Mesendoderm (in vitro differentiated cells): ENCODE results near the gene IFFO2.
"Not testable (repeated sequence)": the region's sequence is repeated elsewhere in the genome, so short reads cannot be mapped to it uniquely, and the experiment has no call there.

Source experiments
- DNase-seq: peaks from one replicate; pipeline ENCODE4 v3.0.0; 2013
- H2AK5ac ChIP-seq: 2 replicates; pipeline ENCODE4 v1.6.1; 2013; ENCODE audit warnings: low read length, inconsistent platforms
- H2BK120ac ChIP-seq: 2 replicates; pipeline ENCODE4 v1.6.1; 2013; ENCODE audit warnings: low read depth, mild to moderate bottlenecking, low read length, moderate library complexity, mixed read lengths
- H2BK15ac ChIP-seq: replicated peaks from 2 replicates; pipeline ENCODE4 v1.6.1; 2013; ENCODE audit warnings: low read depth, mild to moderate bottlenecking, moderate library complexity
- H2BK5ac ChIP-seq: 2 replicates; pipeline ENCODE4 v1.6.1; 2013; ENCODE audit warnings: low read length, inconsistent platforms
- H3K18ac ChIP-seq: 2 replicates; pipeline ENCODE4 v1.6.1; 2013; ENCODE audit warnings: mild to moderate bottlenecking, low read length, mixed read lengths
- H3K23ac ChIP-seq: one replicate; pipeline ENCODE4 v1.6.1; 2013; ENCODE audit warnings: low read length
- H3K27ac ChIP-seq: 2 replicates; pipeline ENCODE4 v1.5.1; 2013; ENCODE audit warnings: low read depth, mild to moderate bottlenecking, inconsistent platforms, low read length, moderate library complexity
- H3K27me3 ChIP-seq: 2 replicates; pipeline ENCODE4 v1.6.1; 2013; ENCODE audit warnings: low read length, control low read depth, mild to moderate bottlenecking, inconsistent platforms; ENCODE audit not compliant: insufficient read depth, poor library complexity
- H3K36me3 ChIP-seq: 2 replicates; pipeline ENCODE4 v1.6.1; 2013; ENCODE audit warnings: low read length, inconsistent platforms; ENCODE audit not compliant: control insufficient read depth, insufficient read depth
- H3K4ac ChIP-seq: one replicate; pipeline ENCODE4 v1.6.1; 2013; ENCODE audit warnings: low read depth, mild to moderate bottlenecking, low read length, moderate library complexity
- H3K4me1 ChIP-seq: 2 replicates; pipeline ENCODE4 v1.6.1; 2013; ENCODE audit warnings: low read depth, low read length, inconsistent platforms; ENCODE audit not compliant: control insufficient read depth
- H3K4me2 ChIP-seq: 2 replicates; pipeline ENCODE4 v1.6.1; 2013; ENCODE audit warnings: low read length
- H3K4me3 ChIP-seq: 2 replicates; pipeline ENCODE4 v1.5.1; 2013; ENCODE audit warnings: mild to moderate bottlenecking, low read length
- H3K56ac ChIP-seq: one replicate; pipeline ENCODE4 v1.6.1; 2013; ENCODE audit warnings: low read length
- H3K79me1 ChIP-seq: 2 replicates; pipeline ENCODE4 v1.6.1; 2013; ENCODE audit warnings: low read length, inconsistent platforms
- H3K79me2 ChIP-seq: 2 replicates; pipeline ENCODE4 v1.6.1; 2013; ENCODE audit warnings: mild to moderate bottlenecking, low read length; ENCODE audit not compliant: control insufficient read depth, insufficient read depth
- H3K9ac ChIP-seq: 2 replicates; pipeline ENCODE4 v1.6.1; 2013; ENCODE audit warnings: low read length, inconsistent platforms
- H4K5ac ChIP-seq: one replicate; pipeline ENCODE4 v1.6.1; 2013; ENCODE audit warnings: low read length
- H4K8ac ChIP-seq: one replicate; pipeline ENCODE4 v1.6.1; 2013; ENCODE audit warnings: low read depth, mild to moderate bottlenecking, control low read depth, low read length, moderate library complexity
- WGBS: extraction: QIAGEN DNeasy Blood & Tissue Kit; methylation state at CpG from one replicate; pipeline ENCODE4 v1.1.7; 2013; ENCODE audit warnings: low lambda C conversion rate, missing lambda C conversion rate; ENCODE audit not compliant: insufficient coverage; ENCODE audit errors: extremely low coverage; 5-methylcytosine and 5-hydroxymethylcytosine counted together

The IFFO2 gene

DNA sequence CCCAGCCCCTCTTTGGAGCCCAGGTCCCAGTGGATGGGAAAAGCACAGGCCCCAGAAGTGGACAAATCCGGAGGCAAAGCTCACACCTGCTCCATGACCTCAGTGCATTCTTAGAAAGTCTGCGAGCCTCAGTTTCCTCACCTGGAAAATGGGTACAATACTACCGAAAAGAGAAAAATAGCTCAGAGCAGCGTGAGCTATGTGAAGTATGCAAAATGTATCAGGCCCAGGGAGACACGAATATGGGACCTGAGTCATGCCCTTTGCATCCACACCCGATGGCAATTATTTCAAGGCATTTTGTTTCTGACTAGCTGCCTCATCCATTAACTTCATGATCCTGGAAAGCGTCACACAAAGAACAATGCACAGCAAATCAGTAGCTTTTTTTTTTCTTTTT lies 63.4 kb downstream of the IFFO2 start:
- Histone ChIP-seq H3K18ac (no peak overlapping the region), H2BK120ac (no peak overlapping the region), H2BK5ac (no peak overlapping the region), H3K56ac (no peak overlapping the region), H4K5ac (no peak overlapping the region), H3K4me3 (no peak overlapping the region), H3K23ac (no peak overlapping the region), H3K27me3 (no peaks in the 10 kb centered on the region), H3K79me1 (no peaks in the 10 kb centered on the region), H3K79me2 (no peaks in the 10 kb centered on the region), H3K4me1 (no peaks in the 10 kb centered on the region), H3K4ac (no peak overlapping the region), H2AK5ac (no peak overlapping the region), H3K4me2 (no peak overlapping the region), H2BK15ac (no peak overlapping the region), H3K36me3 (no peaks in the 10 kb centered on the region), H3K27ac (no peak overlapping the region), H3K9ac (no peak overlapping the region), H4K8ac (no peak overlapping the region)
- WGBS, result no CpG with 5 or more reads among the region's 7 CpGs
- no peak for DNase-seq

DNA sequence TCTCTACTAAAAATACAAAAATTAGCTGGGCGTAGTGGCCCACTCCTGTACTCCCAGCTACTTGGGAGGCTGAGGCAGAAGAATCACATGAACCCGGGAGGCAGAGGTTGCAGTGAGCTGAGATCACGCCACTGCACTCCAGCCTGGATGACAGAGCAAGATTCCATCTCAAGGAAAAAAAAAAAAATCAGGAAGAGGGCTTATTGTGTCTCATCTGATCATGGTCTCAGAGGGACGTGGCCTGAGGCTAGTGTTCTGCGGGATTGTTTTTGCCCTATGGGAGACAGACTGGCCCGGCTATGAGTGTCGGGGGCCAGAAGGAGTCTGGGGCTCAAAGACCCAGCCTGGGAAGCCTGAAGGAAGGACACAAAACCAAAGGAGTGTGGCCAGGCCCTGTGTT lies 64.6 kb downstream of the IFFO2 start:
- H3K27ac ChIP-seq, H3K4ac ChIP-seq, H2BK5ac ChIP-seq, H3K27me3 ChIP-seq, H3K23ac ChIP-seq, H3K79me2 ChIP-seq, H2AK5ac ChIP-seq, H3K4me1 ChIP-seq, H3K56ac ChIP-seq, H2BK120ac ChIP-seq, H3K4me3 ChIP-seq, H3K18ac ChIP-seq, H3K79me1 ChIP-seq, H3K36me3 ChIP-seq, H4K5ac ChIP-seq, DNase-seq, H3K9ac ChIP-seq, H4K8ac ChIP-seq, H2BK15ac ChIP-seq, H3K4me2 ChIP-seq: not testable (repeated sequence)
- WGBS, result no CpG with 5 or more reads among the region's 7 CpGs

DNA sequence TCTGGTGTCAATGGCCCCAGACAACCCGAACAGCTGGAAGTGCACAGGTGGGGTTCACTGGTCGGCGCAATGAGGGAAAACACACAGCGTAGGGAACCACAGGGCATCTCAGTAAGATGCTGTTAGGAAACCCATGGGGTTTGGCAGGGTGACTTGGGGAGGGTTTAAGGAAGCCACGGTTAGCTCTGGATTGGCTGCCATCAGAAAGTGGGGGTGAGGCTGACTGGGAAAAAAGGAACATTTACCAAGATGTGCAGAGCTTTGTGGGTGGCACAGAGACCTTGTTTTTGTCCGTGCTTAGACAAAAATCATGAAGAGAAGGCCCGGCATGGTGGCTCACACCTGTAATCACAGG lies 65.1 kb downstream of the IFFO2 start:
- no peak overlapping the region for H3K23ac ChIP-seq
- H3K18ac ChIP-seq, result no peak overlapping the region
- H3K4me3 ChIP-seq, result no peak overlapping the region
- H3K9ac ChIP-seq, result no peak overlapping the region
- H3K27me3 ChIP-seq, result no peaks in the 10 kb centered on the region
- no peak overlapping the region for H2BK120ac ChIP-seq
- no peak overlapping the region for H4K8ac ChIP-seq
- no peak for DNase-seq
- no CpG with 5 or more reads among the region's 7 CpGs for WGBS
- no peak overlapping the region for H3K4ac ChIP-seq
- H2BK15ac ChIP-seq, result no peak overlapping the region
- H3K56ac ChIP-seq, result no peak overlapping the region
- no peaks in the 10 kb centered on the region for H3K4me1 ChIP-seq
- H3K79me1 ChIP-seq, result no peaks in the 10 kb centered on the region
- H3K27ac ChIP-seq, result no peak overlapping the region
- no peak overlapping the region for H2BK5ac ChIP-seq
- no peaks in the 10 kb centered on the region for H3K36me3 ChIP-seq
- H3K79me2 ChIP-seq, result no peaks in the 10 kb centered on the region
- H2AK5ac ChIP-seq, result no peak overlapping the region
- H3K4me2 ChIP-seq, result no peak overlapping the region
- no peak overlapping the region for H4K5ac ChIP-seq

DNA sequence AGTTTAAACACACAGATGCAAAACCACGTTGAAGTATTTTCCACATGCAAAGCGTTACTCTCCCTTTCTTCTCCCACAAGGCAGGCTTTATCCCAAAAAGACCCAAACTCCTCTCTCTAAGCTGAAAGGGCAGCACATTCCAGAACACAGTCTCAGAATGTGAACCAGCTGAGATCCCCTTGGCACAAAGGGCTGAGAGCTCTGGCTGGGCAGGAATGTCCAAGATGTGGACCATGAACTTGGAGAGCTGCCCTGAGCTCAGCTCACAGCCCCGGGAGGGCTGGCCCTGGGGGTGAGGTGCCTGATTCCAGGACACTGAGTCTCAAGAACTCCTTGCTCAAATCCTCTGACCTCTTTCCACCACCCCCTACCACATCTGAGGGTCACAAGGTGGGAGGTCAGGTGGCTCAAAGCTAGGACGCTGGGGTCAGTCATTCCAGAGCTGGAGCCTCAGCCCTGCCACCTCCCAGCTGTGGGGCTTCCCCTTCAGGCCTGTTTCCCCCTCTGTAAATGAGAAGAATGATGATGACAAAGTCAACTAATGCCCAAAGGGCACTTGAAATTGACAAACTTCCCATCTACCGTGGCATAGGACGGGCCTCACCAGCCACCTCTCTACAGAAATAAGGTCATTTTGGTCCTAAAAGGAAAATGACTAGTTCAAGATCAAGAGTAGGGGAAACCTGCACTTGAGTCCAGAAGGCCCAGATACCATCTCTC lies 65.6 kb downstream of the IFFO2 start:
- no CpG with 5 or more reads among the region's 6 CpGs for WGBS
- Histone ChIP-seq H3K18ac (no peak overlapping the region), H3K9ac (no peak overlapping the region), H3K4me3 (no peak overlapping the region), H4K8ac (no peak overlapping the region), H2BK15ac (no peak overlapping the region), H3K79me2 (no peaks in the 10 kb centered on the region), H3K4ac (no peak overlapping the region), H3K27ac (no peak overlapping the region), H2BK5ac (no peak overlapping the region), H3K27me3 (no peaks in the 10 kb centered on the region), H3K36me3 (no peaks in the 10 kb centered on the region), H2BK120ac (no peak overlapping the region), H3K79me1 (no peaks in the 10 kb centered on the region), H3K4me1 (no peaks in the 10 kb centered on the region), H3K56ac (no peak overlapping the region), H3K23ac (no peak overlapping the region), H2AK5ac (no peak overlapping the region), H4K5ac (no peak overlapping the region), H3K4me2 (no peak overlapping the region)
- DNase-seq, result no peak

DNA sequence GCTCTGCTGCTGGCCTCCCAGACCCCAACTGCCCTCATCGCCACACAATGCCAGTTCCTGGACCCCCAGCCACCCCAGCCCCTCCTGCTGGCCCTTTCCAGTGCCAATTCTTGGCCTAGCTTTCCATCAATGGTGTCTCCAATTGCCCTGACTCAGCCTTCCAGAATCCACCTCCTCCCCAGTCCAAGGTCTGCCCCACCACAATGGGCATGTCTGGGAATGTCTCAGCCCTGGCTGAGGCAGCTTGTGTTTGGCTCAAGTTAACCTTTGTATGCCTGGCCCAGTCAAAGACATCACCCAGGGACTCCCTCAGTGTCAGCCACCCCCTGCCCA lies 70.5 kb downstream of the IFFO2 start:
- H3K4me1 ChIP-seq, result no peaks in the 10 kb centered on the region
- H3K4me2 ChIP-seq, result no peak overlapping the region
- H3K4me3 ChIP-seq, result no peak overlapping the region
- H3K36me3 ChIP-seq, result no peaks in the 10 kb centered on the region
- no CpG with 5 or more reads among the region's 1 CpG for WGBS
- no peak overlapping the region for H2BK15ac ChIP-seq
- no peak overlapping the region for H4K5ac ChIP-seq
- H3K79me1 ChIP-seq, result no peaks in the 10 kb centered on the region
- DNase-seq, result no peak
- no peak overlapping the region for H2AK5ac ChIP-seq
- H3K79me2 ChIP-seq, result no peaks in the 10 kb centered on the region
- no peak overlapping the region for H2BK5ac ChIP-seq
- H3K4ac ChIP-seq, result no peak overlapping the region
- H3K9ac ChIP-seq, result no peak overlapping the region
- no peak overlapping the region for H2BK120ac ChIP-seq
- no peak overlapping the region for H3K56ac ChIP-seq
- H3K27ac ChIP-seq, result no peak overlapping the region
- no peak overlapping the region for H3K23ac ChIP-seq
- H3K18ac ChIP-seq, result no peak overlapping the region
- H3K27me3 ChIP-seq, result no peaks in the 10 kb centered on the region
- H4K8ac ChIP-seq, result no peak overlapping the region

DNA sequence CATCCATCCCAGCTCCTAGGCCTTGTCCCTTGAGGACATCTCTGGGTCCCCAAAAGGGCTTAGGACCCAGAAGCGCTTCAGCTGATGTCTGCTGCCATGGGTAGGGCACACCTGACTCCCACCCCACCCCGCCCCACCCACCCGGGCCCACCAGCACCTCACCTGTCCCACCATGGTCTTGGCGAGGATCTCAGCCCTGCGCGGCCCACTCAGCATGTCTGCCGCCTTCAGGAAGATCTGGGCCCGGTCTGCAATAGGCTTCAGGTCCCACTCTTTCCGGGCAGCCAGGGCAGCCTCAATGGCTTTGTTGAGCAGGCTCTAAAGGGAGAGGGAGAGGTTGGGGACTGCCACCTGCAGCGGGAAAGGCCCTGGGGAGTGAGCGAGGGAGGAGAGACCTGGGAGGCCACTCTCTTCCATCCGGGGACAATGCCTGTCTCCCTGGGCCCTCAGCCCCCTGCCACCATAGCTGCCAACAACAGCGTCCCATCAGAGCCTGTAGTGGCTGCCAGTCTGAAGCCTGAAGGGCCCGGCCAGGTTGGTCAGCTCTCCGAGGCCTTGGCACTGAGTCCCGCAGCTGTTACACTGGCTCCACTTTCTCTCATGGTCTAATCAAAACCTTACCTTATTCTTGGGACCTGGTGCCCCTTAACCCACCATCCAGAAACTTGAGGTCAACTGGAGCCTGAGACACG lies 71.0 kb downstream of the IFFO2 start:
- Histone ChIP-seq H3K9ac (no peak overlapping the region), H3K36me3 (no peaks in the 10 kb centered on the region), H3K4ac (no peak overlapping the region), H3K18ac (no peak overlapping the region), H4K5ac (no peak overlapping the region), H2BK120ac (no peak overlapping the region), H3K4me1 (no peaks in the 10 kb centered on the region), H4K8ac (no peak overlapping the region), H3K27ac (no peak overlapping the region), H2BK15ac (no peak overlapping the region), H3K56ac (no peak overlapping the region), H3K27me3 (no peaks in the 10 kb centered on the region), H3K4me2 (no peak overlapping the region), H2BK5ac (no peak overlapping the region), H3K79me1 (no peaks in the 10 kb centered on the region), H3K23ac (no peak overlapping the region), H3K4me3 (no peak overlapping the region), H3K79me2 (no peaks in the 10 kb centered on the region), H2AK5ac (no peak overlapping the region)
- no peak for DNase-seq
- WGBS, result no CpG with 5 or more reads among the region's 17 CpGs
